NT2/D1 (cell line): ENCODE results near the gene GSE1.

Experiments
- SUZ12 ChIP-seq: IDR thresholded peaks from 2 replicates; pipeline ENCODE4 v1.6.1; 2011; ENCODE audit not compliant: insufficient read length, insufficient read depth; ENCODE audit errors: extremely low read depth
- YY1 ChIP-seq: IDR thresholded peaks from 2 replicates; pipeline ENCODE4 v1.6.1; 2011; ENCODE audit not compliant: insufficient read length, insufficient read depth
- ZNF274 ChIP-seq: IDR thresholded peaks from 2 replicates; pipeline ENCODE4 v1.6.1; 2011; ENCODE audit warnings: mild to moderate bottlenecking, low read depth, low read length

DNA sequence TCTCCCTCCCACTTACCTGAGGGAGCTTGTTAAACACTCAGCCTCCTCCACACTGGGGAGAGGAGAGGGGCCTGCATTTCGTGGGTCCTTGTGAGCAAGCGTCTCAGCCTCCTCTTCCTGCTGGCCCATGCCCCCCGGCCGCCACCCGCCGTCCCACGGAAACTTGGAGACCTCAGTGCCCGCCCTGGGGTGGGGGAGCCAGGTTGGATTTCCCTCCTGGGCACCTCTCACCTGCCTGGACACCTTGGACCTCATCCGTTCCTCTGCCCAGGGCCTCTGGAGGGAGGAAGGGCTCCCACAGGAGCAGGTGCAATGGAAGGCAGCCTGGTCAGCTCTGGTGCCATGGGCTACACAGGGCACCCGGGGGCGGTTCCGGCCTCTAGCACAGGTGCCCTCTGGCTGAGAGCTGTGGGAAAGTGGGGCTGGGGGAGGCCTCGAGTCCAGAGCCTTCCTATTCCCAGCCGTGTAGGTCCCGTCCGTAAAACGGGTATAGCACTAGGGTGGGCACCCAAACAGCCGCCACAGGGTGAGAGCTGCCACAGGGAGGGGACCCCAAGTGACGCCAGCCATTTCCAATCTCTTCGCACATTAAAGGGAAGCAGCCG lies 11.0 kb downstream of the GSE1 start:
- TF ChIP-seq YY1 (no peak), SUZ12 (no peak), ZNF274 (no peak)
